Measurements from ENCODE around the gene HDAC4. TPM values are rescaled to one million over a fixed set of nuclear protein-coding genes. Genes with fewer than 3 reads are reported as not detected.

Gene HDAC4
- total RNA-seq, 1 experiment from 2014 or later: 40.1 TPM

DNA sequence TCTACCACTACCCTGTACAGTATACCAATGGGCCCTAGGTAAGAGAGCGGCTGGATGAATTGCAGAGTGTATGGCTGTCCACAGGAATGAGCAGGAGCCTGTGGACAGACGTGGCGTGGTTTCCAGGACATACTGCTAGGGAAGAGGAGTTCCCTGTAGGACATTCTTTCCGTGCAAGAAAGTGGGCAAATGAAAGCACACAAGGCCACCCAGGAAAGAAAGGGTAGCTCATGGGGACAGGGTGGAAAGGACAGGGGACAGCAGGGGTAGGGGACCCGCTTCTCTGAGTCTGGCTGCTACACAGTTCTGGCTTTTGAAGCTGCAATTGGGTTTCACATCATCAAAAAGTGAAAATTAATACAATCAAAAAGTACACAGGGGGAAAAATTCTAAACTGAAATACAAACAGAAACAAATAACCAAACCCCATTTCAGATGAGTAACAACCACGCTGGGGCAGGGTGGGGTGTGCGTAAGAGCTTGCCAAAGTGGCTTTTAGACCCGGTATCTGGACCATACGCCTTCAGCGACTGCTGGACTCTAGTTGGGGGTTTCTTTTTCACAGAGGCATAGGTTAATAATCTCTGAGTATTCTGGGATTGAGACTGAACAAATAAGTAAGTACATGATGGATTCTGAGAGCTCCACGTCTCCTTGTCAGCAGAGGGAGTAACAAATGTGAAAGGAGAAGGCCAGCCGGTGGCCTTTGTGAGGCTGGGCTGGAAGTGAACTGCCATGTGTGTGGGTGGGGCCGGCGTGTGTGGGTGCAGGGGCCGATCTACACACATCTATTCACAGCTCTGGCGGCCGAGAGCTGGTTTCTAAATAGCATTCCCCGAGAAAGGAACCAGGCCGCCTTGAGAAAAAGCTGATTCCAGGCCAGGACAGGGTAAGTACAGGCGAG lies 84.0 kb downstream of the HDAC4 start:
- POLR2A ChIA-PET: no interaction called here
- in situ Hi-C loops (cut with HindIII; ENCODE audit: low pct_unique_long_range_greater_than_20kb, low sequenced_read_pairs) (no loop called here), intact Hi-C loops (cut with micrococcal nuclease; ENCODE audit: unreplicated experiment) (no loop called here)
- no TSS peak for BruUV-seq (replicated peaks)
- Histone ChIP-seq H3K4me3 (ENCODE audit: low read depth in 2 of 2, low read length in 2 of 2) (no peak overlapping the region), H3K36me3 (ENCODE audit: control insufficient read depth, insufficient read depth, low read length) (no peaks in the 10 kb centered on the region), H3K27me3 (ENCODE audit: control insufficient read depth, insufficient read depth, low read length) (no peaks in the 10 kb centered on the region), H3K27ac (ENCODE audit: low read length) (no peak overlapping the region), H3K4me1 (ENCODE audit: control insufficient read depth, insufficient read depth, low read length) (peaks cover 13% of the 10 kb centered on the region), H3K9me3 (ENCODE audit: control insufficient read depth, insufficient read depth, low read depth, low read length) (no peaks in the 10 kb centered on the region)
- TF ChIP-seq TCF7L2 (IDR thresholded peaks at IDR 0.05; ENCODE audit: low read depth, low read length) (no peak), POLR2AphosphoS5 (IDR thresholded peaks at IDR 0.05; ENCODE audit: low read depth, low read length) (no peak), SIN3A (IDR thresholded peaks at IDR 0.05; ENCODE audit: borderline replicate concordance, insufficient read depth, low read depth, low read length) (no peak)
- TF ChIP-seq, protein P1, sequence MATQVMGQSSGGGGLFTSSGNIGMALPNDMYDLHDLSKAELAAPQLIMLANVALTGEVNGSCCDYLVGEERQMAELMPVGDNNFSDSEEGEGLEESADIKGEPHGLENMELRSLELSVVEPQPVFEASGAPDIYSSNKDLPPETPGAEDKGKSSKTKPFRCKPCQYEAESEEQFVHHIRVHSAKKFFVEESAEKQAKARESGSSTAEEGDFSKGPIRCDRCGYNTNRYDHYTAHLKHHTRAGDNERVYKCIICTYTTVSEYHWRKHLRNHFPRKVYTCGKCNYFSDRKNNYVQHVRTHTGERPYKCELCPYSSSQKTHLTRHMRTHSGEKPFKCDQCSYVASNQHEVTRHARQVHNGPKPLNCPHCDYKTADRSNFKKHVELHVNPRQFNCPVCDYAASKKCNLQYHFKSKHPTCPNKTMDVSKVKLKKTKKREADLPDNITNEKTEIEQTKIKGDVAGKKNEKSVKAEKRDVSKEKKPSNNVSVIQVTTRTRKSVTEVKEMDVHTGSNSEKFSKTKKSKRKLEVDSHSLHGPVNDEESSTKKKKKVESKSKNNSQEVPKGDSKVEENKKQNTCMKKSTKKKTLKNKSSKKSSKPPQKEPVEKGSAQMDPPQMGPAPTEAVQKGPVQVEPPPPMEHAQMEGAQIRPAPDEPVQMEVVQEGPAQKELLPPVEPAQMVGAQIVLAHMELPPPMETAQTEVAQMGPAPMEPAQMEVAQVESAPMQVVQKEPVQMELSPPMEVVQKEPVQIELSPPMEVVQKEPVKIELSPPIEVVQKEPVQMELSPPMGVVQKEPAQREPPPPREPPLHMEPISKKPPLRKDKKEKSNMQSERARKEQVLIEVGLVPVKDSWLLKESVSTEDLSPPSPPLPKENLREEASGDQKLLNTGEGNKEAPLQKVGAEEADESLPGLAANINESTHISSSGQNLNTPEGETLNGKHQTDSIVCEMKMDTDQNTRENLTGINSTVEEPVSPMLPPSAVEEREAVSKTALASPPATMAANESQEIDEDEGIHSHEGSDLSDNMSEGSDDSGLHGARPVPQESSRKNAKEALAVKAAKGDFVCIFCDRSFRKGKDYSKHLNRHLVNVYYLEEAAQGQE (IDR thresholded peaks at IDR 0.05; ENCODE audit: insufficient read depth in 1 of 2, low read depth in 2 of 2, low read length in 1 of 2): no peak
- TF ChIP-seq, protein P2, sequence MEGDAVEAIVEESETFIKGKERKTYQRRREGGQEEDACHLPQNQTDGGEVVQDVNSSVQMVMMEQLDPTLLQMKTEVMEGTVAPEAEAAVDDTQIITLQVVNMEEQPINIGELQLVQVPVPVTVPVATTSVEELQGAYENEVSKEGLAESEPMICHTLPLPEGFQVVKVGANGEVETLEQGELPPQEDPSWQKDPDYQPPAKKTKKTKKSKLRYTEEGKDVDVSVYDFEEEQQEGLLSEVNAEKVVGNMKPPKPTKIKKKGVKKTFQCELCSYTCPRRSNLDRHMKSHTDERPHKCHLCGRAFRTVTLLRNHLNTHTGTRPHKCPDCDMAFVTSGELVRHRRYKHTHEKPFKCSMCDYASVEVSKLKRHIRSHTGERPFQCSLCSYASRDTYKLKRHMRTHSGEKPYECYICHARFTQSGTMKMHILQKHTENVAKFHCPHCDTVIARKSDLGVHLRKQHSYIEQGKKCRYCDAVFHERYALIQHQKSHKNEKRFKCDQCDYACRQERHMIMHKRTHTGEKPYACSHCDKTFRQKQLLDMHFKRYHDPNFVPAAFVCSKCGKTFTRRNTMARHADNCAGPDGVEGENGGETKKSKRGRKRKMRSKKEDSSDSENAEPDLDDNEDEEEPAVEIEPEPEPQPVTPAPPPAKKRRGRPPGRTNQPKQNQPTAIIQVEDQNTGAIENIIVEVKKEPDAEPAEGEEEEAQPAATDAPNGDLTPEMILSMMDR (IDR thresholded peaks at IDR 0.05): no peak
- DNase-seq (ENCODE audit: low read depth, low spot score) (no peak), ATAC-seq (no peak)
- CTCF ChIA-PET: no interaction called here

DNA sequence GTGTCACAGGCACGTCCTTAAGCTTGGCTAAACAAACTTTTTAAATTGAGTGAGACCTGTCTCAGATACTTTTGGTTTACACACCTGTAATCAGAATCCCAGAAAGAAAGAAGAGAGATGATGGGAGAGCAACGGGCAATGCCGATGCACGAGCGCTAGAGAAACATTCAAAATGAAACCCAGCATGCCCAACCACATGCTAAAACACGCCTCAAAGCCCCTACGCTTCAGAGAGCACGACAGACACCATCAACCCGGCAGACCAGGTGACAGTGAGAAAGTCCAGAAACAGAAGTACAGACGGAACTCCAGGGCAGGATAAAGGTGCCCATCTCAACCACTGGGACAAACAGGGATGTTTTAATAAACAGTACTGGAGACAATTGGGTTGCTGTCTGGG lies 85.5 kb downstream of the HDAC4 start:
- Histone ChIP-seq H3K9me3 (ENCODE audit: control insufficient read depth, insufficient read depth, low read depth, low read length) (no peaks in the 10 kb centered on the region), H3K27me3 (ENCODE audit: control insufficient read depth, insufficient read depth, low read length) (no peaks in the 10 kb centered on the region), H3K4me1 (ENCODE audit: control insufficient read depth, insufficient read depth, low read length) (peaks cover 13% of the 10 kb centered on the region), H3K27ac (ENCODE audit: low read length) (no peak overlapping the region), H3K4me3 (ENCODE audit: low read depth in 2 of 2, low read length in 2 of 2) (no peak overlapping the region), H3K36me3 (ENCODE audit: control insufficient read depth, insufficient read depth, low read length) (no peaks in the 10 kb centered on the region)
- in situ Hi-C loops (cut with HindIII; ENCODE audit: low pct_unique_long_range_greater_than_20kb, low sequenced_read_pairs) (no loop called here), intact Hi-C loops (cut with micrococcal nuclease; ENCODE audit: unreplicated experiment) (no loop called here)
- no peak for DNase-seq (ENCODE audit: low read depth, low spot score)
- POLR2A ChIA-PET: no interaction called here
- no peak for ATAC-seq
- CTCF ChIA-PET: no interaction called here
- no TSS peak for BruUV-seq (replicated peaks)
- TF ChIP-seq POLR2AphosphoS5 (IDR thresholded peaks at IDR 0.05; ENCODE audit: low read depth, low read length): no peak

DNA sequence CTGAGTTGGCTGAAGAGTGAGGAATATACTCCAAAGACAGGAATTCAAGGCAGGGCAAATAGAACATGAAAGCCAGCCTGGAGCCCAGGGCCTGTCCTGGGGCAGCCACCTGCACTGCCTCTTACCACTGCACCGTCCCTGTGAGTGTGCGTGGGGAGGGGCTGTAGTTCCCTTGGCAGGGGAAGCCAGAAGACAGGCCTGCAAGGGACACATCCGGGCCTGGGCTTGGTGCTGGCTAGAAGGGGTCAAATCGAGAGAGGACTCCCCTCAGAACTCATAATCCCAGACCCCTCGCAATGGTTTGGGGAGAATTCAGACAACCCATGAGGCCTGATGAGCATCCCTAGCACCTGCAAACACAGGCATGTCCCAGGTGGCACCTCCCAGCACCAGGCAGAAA lies 87.0 kb downstream of the HDAC4 start:
- ChIA-PET POLR2A (no interaction called here), CTCF (no interaction called here)
- no peak for DNase-seq (ENCODE audit: low read depth, low spot score)
- TF ChIP-seq SIN3A (IDR thresholded peaks at IDR 0.05; ENCODE audit: borderline replicate concordance, insufficient read depth, low read depth, low read length): no peak
- TF ChIP-seq, protein P1 (IDR thresholded peaks at IDR 0.05; ENCODE audit: insufficient read depth in 1 of 2, low read depth in 2 of 2, low read length in 1 of 2): no peak
- TF ChIP-seq, protein P2 (IDR thresholded peaks at IDR 0.05): no peak
- intact Hi-C loops (cut with micrococcal nuclease; ENCODE audit: unreplicated experiment) (no loop called here), in situ Hi-C loops (cut with HindIII; ENCODE audit: low pct_unique_long_range_greater_than_20kb, low sequenced_read_pairs) (no loop called here)
- Histone ChIP-seq H3K27ac (ENCODE audit: low read length) (no peak overlapping the region), H3K36me3 (ENCODE audit: control insufficient read depth, insufficient read depth, low read length) (no peaks in the 10 kb centered on the region), H3K4me3 (ENCODE audit: low read depth in 2 of 2, low read length in 2 of 2) (no peak overlapping the region), H3K9me3 (ENCODE audit: control insufficient read depth, insufficient read depth, low read depth, low read length) (no peaks in the 10 kb centered on the region), H3K4me1 (ENCODE audit: control insufficient read depth, insufficient read depth, low read length) (peaks cover 2% of the 10 kb centered on the region), H3K27me3 (ENCODE audit: control insufficient read depth, insufficient read depth, low read length) (no peaks in the 10 kb centered on the region)
- BruUV-seq (replicated peaks): no TSS peak
- ATAC-seq: no peak
